ENCODE results near the gene CKB. TPM values are rescaled to one million over a fixed set of nuclear protein-coding genes. Genes with fewer than 3 reads are reported as not detected.
A peak's percentile ranks its signal among the peaks of the same experiment; 100 is the strongest.
"Not testable (repeated sequence)": the region's sequence is repeated elsewhere in the genome, so short reads cannot be mapped to it uniquely, and the experiment has no call there.

The CKB gene
- total and polyA plus RNA-seq, 2 experiments from 2014 or later: 18.5 to 28.0 TPM

DNA sequence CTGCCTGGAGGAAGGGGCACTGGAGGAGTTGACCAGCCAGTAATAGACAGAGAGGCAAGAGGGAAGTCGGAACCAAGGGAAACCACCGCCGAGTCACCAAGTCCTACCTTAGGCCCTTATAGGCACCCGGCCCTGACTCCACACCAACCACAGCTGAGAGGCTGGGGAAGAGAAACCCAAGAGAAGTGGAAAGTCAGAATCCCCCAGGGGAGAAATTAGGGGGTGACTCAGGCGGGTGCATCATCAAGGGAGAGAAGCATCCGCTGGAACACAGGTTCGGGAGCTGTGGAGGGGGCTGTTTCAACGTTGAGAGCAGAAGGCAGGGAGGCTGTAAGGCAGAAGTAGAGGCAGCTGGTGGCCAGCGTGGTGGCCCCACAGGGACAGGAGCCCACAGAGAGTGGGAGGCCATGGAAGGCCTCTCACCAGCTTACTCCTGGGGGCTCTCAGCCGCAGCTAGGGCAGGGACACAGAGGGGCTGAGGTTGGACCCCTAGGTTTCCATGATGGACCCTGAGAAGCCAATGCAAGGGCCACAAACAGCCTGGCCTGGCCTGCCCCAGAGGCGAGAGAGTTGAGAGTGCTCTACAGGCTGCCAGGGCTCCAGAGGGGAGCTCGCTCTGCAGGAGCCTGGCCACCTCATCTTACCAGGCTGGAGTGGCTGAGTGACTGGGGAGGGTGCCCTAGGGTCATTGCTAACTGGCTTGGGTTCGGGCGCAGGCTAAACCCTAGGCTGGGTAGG, 4.9 kb upstream of the CKB start:
- Histone ChIP-seq H3K4me1 (ENCODE audit: insufficient read depth) (peaks cover 20% of the 10 kb centered on the region; the same call in 1 of the 2 replicates), H3F3A (ENCODE audit: insufficient read depth) (peaks cover 5% of the 10 kb centered on the region; the same call in 1 of the 2 replicates), H3K4me3 (peak overlapping the region; percentile 89), H3K79me2 (ENCODE audit: insufficient read depth) (peaks cover 30% of the 10 kb centered on the region), H3K4me2 (ENCODE audit: unreplicated experiment) (peak overlapping the region; percentile 92), H4K20me1 (ENCODE audit: insufficient read depth) (no peaks in the 10 kb centered on the region), H3K9me2 (ENCODE audit: insufficient read depth) (no peaks in the 10 kb centered on the region), H3K9me3 (ENCODE audit: low read depth) (no peaks in the 10 kb centered on the region), H3K36me3 (ENCODE audit: low read depth) (no peaks in the 10 kb centered on the region), H3K27me3 (replicated peaks; ENCODE audit: insufficient read depth) (no peaks in the 10 kb centered on the region), H3K9ac (peak overlapping the region; percentile 88), H3K27ac (peak overlapping the region; percentile 84), H2AFZ (0 out of 2 replicates have a peak overlapping the region, but pooled peaks have one; percentile 47)
- WGBS, 2 experiments (ENCODE audit: low coverage in 1 of 2, low lambda C conversion rate in 2 of 2, missing lambda C conversion rate in 2 of 2): 50 to 58% methylated on average over 13 to 14 of the region's 14 CpGs
- peak; percentile 89 for DNase-seq
- in situ Hi-C loops (cut with MboI): no loop called here
- TF ChIP-seq EZH2 (IDR thresholded peaks at IDR 0.05; ENCODE audit: insufficient read depth, poor library complexity, severe bottlenecking) (no peak), EZH2phosphoT487 (IDR thresholded peaks at IDR 0.05; ENCODE audit: insufficient read depth, low read depth) (no peak)

DNA sequence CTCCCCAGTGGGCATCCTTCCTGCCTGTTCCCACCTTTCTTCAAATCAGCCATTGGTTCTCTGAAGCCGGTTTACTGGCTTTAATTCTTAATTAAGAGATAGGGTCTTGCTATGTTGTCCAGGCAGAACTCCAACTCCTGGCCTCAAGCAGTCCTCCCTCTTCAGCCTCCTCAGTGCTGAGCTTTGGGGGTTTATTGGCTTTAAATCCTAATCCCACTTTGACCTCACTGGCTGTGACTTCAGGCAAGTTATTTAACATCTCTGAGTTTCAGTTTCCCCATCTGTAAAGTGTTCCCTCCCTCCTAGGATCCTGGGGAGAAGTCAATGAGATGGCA, 4.3 kb upstream of the CKB start:
- H2AFZ ChIP-seq: no peak overlapping the region
- no peaks in the 10 kb centered on the region for H3K9me3 ChIP-seq (ENCODE audit: low read depth)
- H3K9ac ChIP-seq: no peak overlapping the region
- no peak overlapping the region for H3K4me2 ChIP-seq (ENCODE audit: unreplicated experiment)
- peaks cover 5% of the 10 kb centered on the region; the same call in 1 of the 2 replicates for H3F3A ChIP-seq (ENCODE audit: insufficient read depth)
- H3K4me1 ChIP-seq (ENCODE audit: insufficient read depth): peaks cover 20% of the 10 kb centered on the region; the same call in 1 of the 2 replicates
- peaks cover 28% of the 10 kb centered on the region for H3K79me2 ChIP-seq (ENCODE audit: insufficient read depth)
- H3K36me3 ChIP-seq (ENCODE audit: low read depth): no peaks in the 10 kb centered on the region
- DNase-seq: no peak
- no peaks in the 10 kb centered on the region for H3K9me2 ChIP-seq (ENCODE audit: insufficient read depth)
- no peaks in the 10 kb centered on the region for H3K27me3 ChIP-seq (replicated peaks; ENCODE audit: insufficient read depth)
- H4K20me1 ChIP-seq (ENCODE audit: insufficient read depth): no peaks in the 10 kb centered on the region
- no peak overlapping the region for H3K4me3 ChIP-seq
- in situ Hi-C loops (cut with MboI): no loop called here
- WGBS, 2 experiments (ENCODE audit: low coverage in 1 of 2, low lambda C conversion rate in 2 of 2, missing lambda C conversion rate in 2 of 2): 79 to 100% methylated on average over 1 of the region's 1 CpG
- H3K27ac ChIP-seq: peak overlapping the region; percentile 84
- TF ChIP-seq EZH2phosphoT487 (IDR thresholded peaks at IDR 0.05; ENCODE audit: insufficient read depth, low read depth): no peak
- no peak for TF ChIP-seq EZH2 (IDR thresholded peaks at IDR 0.05; ENCODE audit: insufficient read depth, poor library complexity, severe bottlenecking)

DNA sequence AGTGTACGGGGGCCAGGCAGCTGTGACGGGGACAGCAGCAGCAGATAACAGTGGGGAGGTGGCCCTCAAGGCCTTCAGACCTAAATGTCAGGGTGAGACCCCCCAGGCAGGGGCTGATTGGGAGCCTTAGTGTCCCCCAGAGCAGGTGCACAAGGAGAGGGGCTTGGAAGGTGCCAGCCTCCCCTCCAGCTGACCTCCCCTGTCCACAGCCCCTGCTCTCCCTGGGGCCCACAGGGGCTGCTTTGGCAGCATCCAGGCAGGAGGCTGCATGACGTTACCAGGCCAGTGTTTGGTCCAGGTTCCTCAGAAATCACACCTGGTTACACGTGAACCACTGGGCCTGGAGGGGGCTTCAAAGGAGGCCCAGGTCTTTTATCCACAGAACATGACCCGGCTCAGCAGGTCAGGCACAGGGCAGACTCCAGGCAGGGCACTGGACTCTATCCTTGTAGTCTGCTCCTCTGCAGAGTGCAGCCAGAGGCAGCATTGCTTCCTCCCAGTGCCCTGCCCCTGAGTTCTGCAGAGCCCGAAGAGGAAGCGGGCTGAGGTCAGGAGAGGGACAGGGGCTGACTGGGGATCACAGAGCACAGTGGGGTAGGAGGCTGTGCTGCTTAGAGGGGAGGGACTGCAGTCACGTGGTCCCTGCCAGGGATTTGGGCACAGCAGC, 3.8 kb upstream of the CKB start:
- H3K4me2 ChIP-seq (ENCODE audit: unreplicated experiment): no peak overlapping the region
- DNase-seq: no peak
- peaks cover 23% of the 10 kb centered on the region for H3K79me2 ChIP-seq (ENCODE audit: insufficient read depth)
- no peaks in the 10 kb centered on the region for H4K20me1 ChIP-seq (ENCODE audit: insufficient read depth)
- no peak for TF ChIP-seq EZH2phosphoT487 (IDR thresholded peaks at IDR 0.05; ENCODE audit: insufficient read depth, low read depth)
- no peak for TF ChIP-seq EZH2 (IDR thresholded peaks at IDR 0.05; ENCODE audit: insufficient read depth, poor library complexity, severe bottlenecking)
- H3K36me3 ChIP-seq (ENCODE audit: low read depth): no peaks in the 10 kb centered on the region
- in situ Hi-C loops (cut with MboI): no loop called here
- H3K9me2 ChIP-seq (ENCODE audit: insufficient read depth): no peaks in the 10 kb centered on the region
- H3K4me1 ChIP-seq (ENCODE audit: insufficient read depth): peaks cover 20% of the 10 kb centered on the region; the same call in 1 of the 2 replicates
- no peak overlapping the region for H3K4me3 ChIP-seq
- no peaks in the 10 kb centered on the region for H3K27me3 ChIP-seq (replicated peaks; ENCODE audit: insufficient read depth)
- no peak overlapping the region for H3K27ac ChIP-seq
- no peak overlapping the region for H2AFZ ChIP-seq
- no peak overlapping the region for H3K9ac ChIP-seq
- H3K9me3 ChIP-seq (ENCODE audit: low read depth): no peaks in the 10 kb centered on the region
- WGBS, 2 experiments (ENCODE audit: low coverage in 1 of 2, low lambda C conversion rate in 2 of 2, missing lambda C conversion rate in 2 of 2): 59 to 70% methylated on average over 8 of the region's 8 CpGs
- H3F3A ChIP-seq (ENCODE audit: insufficient read depth): peaks cover 5% of the 10 kb centered on the region; the same call in 1 of the 2 replicates

DNA sequence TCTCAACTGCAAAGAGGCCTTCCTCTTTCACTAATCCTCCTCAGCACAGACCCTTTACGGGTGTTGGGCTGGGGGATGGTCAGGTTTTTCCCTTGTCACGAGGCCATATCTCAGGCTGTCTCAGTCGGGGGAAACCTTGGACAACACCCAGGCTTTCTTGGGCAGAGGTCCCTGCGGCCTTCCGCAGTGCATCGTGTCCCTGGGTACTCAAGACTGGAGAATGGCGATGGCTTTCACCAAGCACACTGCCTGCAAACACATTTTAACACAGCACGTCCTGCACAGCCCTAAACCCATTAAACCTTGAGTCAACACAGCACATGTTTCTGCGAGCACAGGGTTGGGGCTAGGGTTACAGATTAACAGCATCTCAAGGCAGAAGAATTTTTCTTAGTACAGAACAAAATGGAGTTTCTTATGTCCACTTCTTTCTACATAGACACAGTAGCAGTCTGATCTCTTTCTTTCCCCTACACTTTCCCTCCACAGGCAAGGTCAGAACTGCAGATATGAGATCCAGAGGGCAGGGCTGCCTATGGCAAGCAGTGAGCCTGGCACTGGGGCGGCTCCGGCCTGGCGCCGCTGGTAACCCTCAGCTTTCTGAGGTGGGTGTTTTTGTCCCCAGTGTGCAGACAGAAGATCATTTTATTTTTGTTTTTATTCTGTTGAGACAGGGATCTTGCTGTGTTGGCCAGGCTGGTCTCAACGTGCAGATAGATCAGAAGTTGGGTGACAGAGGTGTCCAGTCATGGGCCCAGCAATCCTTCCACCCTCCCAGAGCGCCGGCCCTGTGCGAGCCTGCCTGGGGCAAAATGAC, 3.0 kb upstream of the CKB start:
- H4K20me1 ChIP-seq (ENCODE audit: insufficient read depth); H3F3A ChIP-seq (ENCODE audit: insufficient read depth); H3K27me3 ChIP-seq (replicated peaks; ENCODE audit: insufficient read depth); in situ Hi-C loops (cut with MboI); H3K4me3 ChIP-seq; H3K36me3 ChIP-seq (ENCODE audit: low read depth); H3K4me2 ChIP-seq (ENCODE audit: unreplicated experiment); H3K27ac ChIP-seq; H3K9me2 ChIP-seq (ENCODE audit: insufficient read depth); DNase-seq; H3K9me3 ChIP-seq (ENCODE audit: low read depth); H2AFZ ChIP-seq; H3K9ac ChIP-seq: not testable (repeated sequence)
- Histone ChIP-seq H3K4me1 (ENCODE audit: insufficient read depth) (peaks cover 20% of the 10 kb centered on the region; the same call in 1 of the 2 replicates), H3K79me2 (ENCODE audit: insufficient read depth) (peaks cover 16% of the 10 kb centered on the region)
- WGBS, 2 experiments (ENCODE audit: low coverage in 1 of 2, low lambda C conversion rate in 2 of 2, missing lambda C conversion rate in 2 of 2): 73 to 74% methylated on average over 17 of the region's 17 CpGs
